ENCODE results near the gene GPR183. TPM values are rescaled to one million over a fixed set of nuclear protein-coding genes. Genes with fewer than 3 reads are reported as not detected.
A peak's percentile ranks its signal among the peaks of the same experiment; 100 is the strongest.

GPR183 gene
- total and polyA plus RNA-seq, 10 of the 15 experiments (the other 5 are each of a cell fraction or from before 2014, with no cell fraction given) = 134 to 669 (median 225) TPM

- TF ChIP-seq, protein P1, sequence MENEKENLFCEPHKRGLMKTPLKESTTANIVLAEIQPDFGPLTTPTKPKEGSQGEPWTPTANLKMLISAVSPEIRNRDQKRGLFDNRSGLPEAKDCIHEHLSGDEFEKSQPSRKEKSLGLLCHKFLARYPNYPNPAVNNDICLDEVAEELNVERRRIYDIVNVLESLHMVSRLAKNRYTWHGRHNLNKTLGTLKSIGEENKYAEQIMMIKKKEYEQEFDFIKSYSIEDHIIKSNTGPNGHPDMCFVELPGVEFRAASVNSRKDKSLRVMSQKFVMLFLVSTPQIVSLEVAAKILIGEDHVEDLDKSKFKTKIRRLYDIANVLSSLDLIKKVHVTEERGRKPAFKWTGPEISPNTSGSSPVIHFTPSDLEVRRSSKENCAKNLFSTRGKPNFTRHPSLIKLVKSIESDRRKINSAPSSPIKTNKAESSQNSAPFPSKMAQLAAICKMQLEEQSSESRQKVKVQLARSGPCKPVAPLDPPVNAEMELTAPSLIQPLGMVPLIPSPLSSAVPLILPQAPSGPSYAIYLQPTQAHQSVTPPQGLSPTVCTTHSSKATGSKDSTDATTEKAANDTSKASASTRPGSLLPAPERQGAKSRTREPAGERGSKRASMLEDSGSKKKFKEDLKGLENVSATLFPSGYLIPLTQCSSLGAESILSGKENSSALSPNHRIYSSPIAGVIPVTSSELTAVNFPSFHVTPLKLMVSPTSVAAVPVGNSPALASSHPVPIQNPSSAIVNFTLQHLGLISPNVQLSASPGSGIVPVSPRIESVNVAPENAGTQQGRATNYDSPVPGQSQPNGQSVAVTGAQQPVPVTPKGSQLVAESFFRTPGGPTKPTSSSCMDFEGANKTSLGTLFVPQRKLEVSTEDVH (IDR thresholded peaks at IDR 0.05; ENCODE audit: low read depth, partially characterized antibody) = no peak
- TF ChIP-seq, protein P2, sequence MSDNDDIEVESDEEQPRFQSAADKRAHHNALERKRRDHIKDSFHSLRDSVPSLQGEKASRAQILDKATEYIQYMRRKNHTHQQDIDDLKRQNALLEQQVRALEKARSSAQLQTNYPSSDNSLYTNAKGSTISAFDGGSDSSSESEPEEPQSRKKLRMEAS (IDR thresholded peaks at IDR 0.05; ENCODE audit: low read depth, low read length) = no peak
- TF ChIP-seq ZBTB4 (CRISPR knock-in tag; IDR thresholded peaks at IDR 0.05) (no peak), IRF4 (IDR thresholded peaks at IDR 0.05; ENCODE audit: low read depth, low read length) (no peak), CBX5 (IDR thresholded peaks at IDR 0.05; ENCODE audit: low read depth) (no peak), PAX8 (IDR thresholded peaks at IDR 0.05) (no peak), TARDBP (IDR thresholded peaks at IDR 0.05; ENCODE audit: borderline replicate concordance) (no peak), SPI1 (IDR thresholded peaks at IDR 0.05; ENCODE audit: borderline replicate concordance, insufficient read depth, low read depth, low read length) (peak; percentile 73; the same call in 1 of the 2 replicates), PAX5 (IDR thresholded peaks at IDR 0.05; ENCODE audit: borderline replicate concordance, low read depth, low read length) (peak; percentile 44; the same call in 1 of the 2 replicates), RELA (IDR thresholded peaks at IDR 0.05; ENCODE audit: borderline replicate concordance, partially characterized antibody) (no peak), NR2C1 (IDR thresholded peaks at IDR 0.05) (no peak), SP1 (IDR thresholded peaks at IDR 0.05; ENCODE audit: low read depth, low read length) (no peak), MYB (IDR thresholded peaks at IDR 0.05; ENCODE audit: borderline replicate concordance, low read depth, low read length) (no peak), REST (IDR thresholded peaks at IDR 0.05; ENCODE audit: low read depth, low read length) (no peak), POLR2A (IDR thresholded peaks at IDR 0.05; ENCODE audit: low read depth, low read length) (no peak), EP300 (IDR thresholded peaks at IDR 0.05; ENCODE audit: borderline replicate concordance in 1 of 2, control insufficient read depth in 1 of 2, low read depth in 2 of 2, low read length in 2 of 2) (no peak; a peak in 1 of 4 replicates), ATF3 (IDR thresholded peaks at IDR 0.05; ENCODE audit: borderline replicate concordance, extremely low read depth, low read depth, low read length) (no peak), YY1 (IDR thresholded peaks at IDR 0.05; ENCODE audit: low read depth, low read length) (peak; percentile 49; the same call in 1 of the 2 replicates)
- TF ChIP-seq, protein P3, sequence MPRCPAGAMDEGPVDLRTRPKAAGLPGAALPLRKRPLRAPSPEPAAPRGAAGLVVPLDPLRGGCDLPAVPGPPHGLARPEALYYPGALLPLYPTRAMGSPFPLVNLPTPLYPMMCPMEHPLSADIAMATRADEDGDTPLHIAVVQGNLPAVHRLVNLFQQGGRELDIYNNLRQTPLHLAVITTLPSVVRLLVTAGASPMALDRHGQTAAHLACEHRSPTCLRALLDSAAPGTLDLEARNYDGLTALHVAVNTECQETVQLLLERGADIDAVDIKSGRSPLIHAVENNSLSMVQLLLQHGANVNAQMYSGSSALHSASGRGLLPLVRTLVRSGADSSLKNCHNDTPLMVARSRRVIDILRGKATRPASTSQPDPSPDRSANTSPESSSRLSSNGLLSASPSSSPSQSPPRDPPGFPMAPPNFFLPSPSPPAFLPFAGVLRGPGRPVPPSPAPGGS (IDR thresholded peaks at IDR 0.05; ENCODE audit: borderline replicate concordance, insufficient read depth, low read depth, low read length, poor library complexity, severe bottlenecking) = peak; percentile 83
Measured at GRCh38 chr13:99335603-99336002, 28.4 kb upstream of the GPR183 start (continued).

All from GM12878 (cell line).